Effector memory CD4-positive, alpha-beta T cell (primary cell): Measurements from ENCODE around the gene PNMA6E.

Source experiments
- DNase-seq, 3 donors: peaks; one replicate each; pipeline ENCODE4 v3.0.0-alpha.2; 2020
- H3K27ac ChIP-seq: 2 replicates; pipeline ENCODE4 v1.7.0; 2013; ENCODE audit warnings: mild to moderate bottlenecking, low read length, moderate library complexity; ENCODE audit not compliant: insufficient read depth, poor library complexity, severe bottlenecking
- H3K27me3 ChIP-seq: replicated peaks from 2 replicates; pipeline ENCODE4 v1.7.0; 2013; ENCODE audit warnings: mild to moderate bottlenecking, low read length; ENCODE audit not compliant: insufficient read depth, control insufficient read depth, poor library complexity, severe bottlenecking
- H3K36me3 ChIP-seq: 2 replicates; pipeline ENCODE4 v1.7.0; 2013; ENCODE audit warnings: mild to moderate bottlenecking, low read length, moderate library complexity; ENCODE audit not compliant: control insufficient read depth, insufficient read depth
- H3K4me1 ChIP-seq: 2 replicates; pipeline ENCODE4 v1.7.0; 2013; ENCODE audit warnings: low read length, mild to moderate bottlenecking; ENCODE audit not compliant: control insufficient read depth, insufficient read depth, poor library complexity, severe bottlenecking
- H3K4me3 ChIP-seq: 2 replicates; pipeline ENCODE4 v1.7.0; 2013; ENCODE audit warnings: low read length, low read depth, mild to moderate bottlenecking; ENCODE audit not compliant: insufficient read depth, poor library complexity, severe bottlenecking
- H3K9me3 ChIP-seq: 2 replicates; pipeline ENCODE4 v1.7.0; 2013; ENCODE audit warnings: mild to moderate bottlenecking, low read length, moderate library complexity; ENCODE audit not compliant: control insufficient read depth

PNMA6E gene

GRCh38 chrX:153445106-153445855 lies 44.1 kb upstream of the PNMA6E start:
- H3K27ac ChIP-seq: no peak overlapping the region
- no peaks in the 10 kb centered on the region for H3K9me3 ChIP-seq
- H3K27me3 ChIP-seq: no peaks in the 10 kb centered on the region
- H3K4me3 ChIP-seq: no peak overlapping the region
- no peak for DNase-seq
- H3K36me3 ChIP-seq: no peaks in the 10 kb centered on the region
- no peaks in the 10 kb centered on the region for H3K4me1 ChIP-seq

GRCh38 chrX:153444333-153445011 lies 43.3 kb upstream of the PNMA6E start:
- H3K36me3 ChIP-seq: no peaks in the 10 kb centered on the region
- H3K27ac ChIP-seq: no peak overlapping the region
- H3K27me3 ChIP-seq: no peaks in the 10 kb centered on the region
- no peaks in the 10 kb centered on the region for H3K4me1 ChIP-seq
- H3K4me3 ChIP-seq: no peak overlapping the region
- H3K9me3 ChIP-seq: no peaks in the 10 kb centered on the region
- DNase-seq: no peak

GRCh38 chrX:153443476-153444332 lies 42.6 kb upstream of the PNMA6E start:
- Histone ChIP-seq H3K27me3 (no peaks in the 10 kb centered on the region), H3K4me1 (no peaks in the 10 kb centered on the region), H3K4me3 (no peak overlapping the region), H3K9me3 (no peaks in the 10 kb centered on the region), H3K36me3 (no peaks in the 10 kb centered on the region), H3K27ac (no peak overlapping the region)
- no peak for DNase-seq

GRCh38 chrX:153442463-153442862 lies 41.3 kb upstream of the PNMA6E start:
- Histone ChIP-seq H3K27me3 (no peaks in the 10 kb centered on the region), H3K4me3 (no peak overlapping the region), H3K4me1 (no peaks in the 10 kb centered on the region), H3K36me3 (no peaks in the 10 kb centered on the region), H3K27ac (no peak overlapping the region), H3K9me3 (no peaks in the 10 kb centered on the region)
- no peak for DNase-seq

GRCh38 chrX:153441981-153442380 lies 40.8 kb upstream of the PNMA6E start:
- no peak overlapping the region for H3K27ac ChIP-seq
- no peak for DNase-seq
- no peaks in the 10 kb centered on the region for H3K27me3 ChIP-seq
- H3K9me3 ChIP-seq: no peaks in the 10 kb centered on the region
- H3K4me1 ChIP-seq: no peaks in the 10 kb centered on the region
- no peaks in the 10 kb centered on the region for H3K36me3 ChIP-seq
- H3K4me3 ChIP-seq: no peak overlapping the region

- H3K9me3 ChIP-seq: no peaks in the 10 kb centered on the region
- H3K27ac ChIP-seq: no peak overlapping the region
Observed at GRCh38 chrX:153441296-153441695, 40.1 kb upstream of the PNMA6E start.

GRCh38 chrX:153440556-153441135 lies 39.5 kb upstream of the PNMA6E start:
- H3K27me3 ChIP-seq: no peaks in the 10 kb centered on the region
- H3K9me3 ChIP-seq: no peaks in the 10 kb centered on the region
- H3K4me1 ChIP-seq: no peaks in the 10 kb centered on the region
- H3K27ac ChIP-seq: no peak overlapping the region
- no peak for DNase-seq
- no peak overlapping the region for H3K4me3 ChIP-seq
- H3K36me3 ChIP-seq: no peaks in the 10 kb centered on the region

More at GRCh38 chrX:153441296-153441695, 40.1 kb upstream of the PNMA6E start:
- no peak for DNase-seq
- Histone ChIP-seq H3K27me3 (no peaks in the 10 kb centered on the region), H3K4me1 (no peaks in the 10 kb centered on the region), H3K4me3 (no peak overlapping the region), H3K36me3 (no peaks in the 10 kb centered on the region)

- no peaks in the 10 kb centered on the region for H3K4me1 ChIP-seq
- no peaks in the 10 kb centered on the region for H3K9me3 ChIP-seq
- H3K27me3 ChIP-seq: no peaks in the 10 kb centered on the region
- no peak overlapping the region for H3K4me3 ChIP-seq
- no peak for DNase-seq
- no peaks in the 10 kb centered on the region for H3K36me3 ChIP-seq
- H3K27ac ChIP-seq: no peak overlapping the region
Observed at GRCh38 chrX:153439977-153440376, 38.8 kb upstream of the PNMA6E start.

GRCh38 chrX:153438532-153438931 lies 37.4 kb upstream of the PNMA6E start:
- DNase-seq: no peak
- Histone ChIP-seq H3K9me3 (no peaks in the 10 kb centered on the region), H3K27ac (no peak overlapping the region), H3K4me3 (no peak overlapping the region), H3K36me3 (no peaks in the 10 kb centered on the region), H3K4me1 (no peaks in the 10 kb centered on the region), H3K27me3 (no peaks in the 10 kb centered on the region)
